Prostate gland (tissue), 2 donors: ENCODE measurements around the gene IFNL2. TPM values are rescaled to one million over a fixed set of nuclear protein-coding genes. Genes with fewer than 3 reads are reported as not detected.
"Not testable (repeated sequence)": the region's sequence is repeated elsewhere in the genome, so short reads cannot be mapped to it uniquely, and the experiment has no call there.

Experiments
- DNase-seq: peaks from one replicate; pipeline ENCODE4 v3.0.0-alpha.2; 2019; ENCODE audit warnings: low spot score
- H3K27ac ChIP-seq, 2 donors: fragments of 200-600 bp; sonication (generic); 2 replicates each; pipeline ENCODE4 v1.5.1; 2017 to 2019
- H3K27me3 ChIP-seq: fragments of 200-600 bp; sonication (generic); replicated peaks from 2 replicates; pipeline ENCODE4 v1.5.1; 2019; ENCODE audit not compliant: insufficient read depth
- H3K36me3 ChIP-seq, 2 donors: fragments of 200-600 bp; sonication (generic); 1 replicate in 1 of 2; 2 replicates in 1 of 2; pipeline versions ENCODE4 v1.5.1 to v1.8.1; 2017 to 2019
- H3K4me1 ChIP-seq: fragments of 200-600 bp; sonication (generic); replicated peaks from 2 replicates; pipeline ENCODE4 v1.5.1; 2019
- H3K4me3 ChIP-seq, 2 donors: fragments of 200-600 bp; sonication (generic); 2 replicates each; pipeline ENCODE4 v1.5.1; 2017 to 2019
- H3K9me3 ChIP-seq: fragments of 200-600 bp; sonication (generic); 2 replicates; pipeline ENCODE4 v1.5.1; 2017
- CTCF ChIP-seq, 4 experiments: fragments of 200-600 bp in 2 of 4; fragments of 450-650 bp in 2 of 4; sonication (generic) in 2 of 4; IDR thresholded peaks; 1 replicate in 3 of 4; 2 replicates in 1 of 4; pipeline ENCODE4 v1.5.1; 2016 to 2019; ENCODE audit warnings: antibody characterized with exemption in 4 of 4, mild to moderate bottlenecking in 2 of 4, moderate library complexity in 2 of 4
- POLR2A ChIP-seq: fragments of 450-650 bp; IDR thresholded peaks from one replicate; pipeline ENCODE4 v1.6.1; 2016; ENCODE audit warnings: antibody characterized with exemption, mild to moderate bottlenecking
- POLR2AphosphoS5 ChIP-seq: sonication (generic); formaldehyde crosslinking; IDR thresholded peaks from one replicate; pipeline ENCODE4 v1.6.1; 2017; ENCODE audit warnings: antibody characterized with exemption
- WGBS: methylation state at CpG from one replicate; pipeline ENCODE4 v1.1.5; 2018; 5-methylcytosine and 5-hydroxymethylcytosine counted together
- intact Hi-C: fragments of 100-400 bp; cut with DNase I; formaldehyde crosslinking; loops from one replicate; pipeline ENCODE4 v1.14.2; 2022
- total RNA-seq, 2 donors: library from RNA; depleted of rRNA; stranded (reverse); fragments of >200 nt; gene quantifications; one replicate each; pipeline ENCODE4 v1.1.0, GENCODE V29; 2016

The IFNL2 gene
- total RNA-seq, 2 donors from 2014 or later: not detected

GRCh38 chr19:39265321-39265916 is 2.8 kb upstream of the IFNL2 start:
- WGBS: 38% methylated on average over 38 of the region's 39 CpGs

GRCh38 chr19:39268531-39269223 is 481 bp downstream of the IFNL2 start:
- H3K4me3 ChIP-seq, DNase-seq, H3K27ac ChIP-seq, H3K4me1 ChIP-seq, H3K36me3 ChIP-seq, intact Hi-C loops, H3K9me3 ChIP-seq: not testable (repeated sequence)
- H3K27me3 ChIP-seq: peaks cover 10% of the 10 kb centered on the region
- WGBS: 79% methylated on average over 10 of the region's 10 CpGs

More at GRCh38 chr19:39265321-39265916, 2.8 kb upstream of the IFNL2 start:
- no peak for DNase-seq
- Histone ChIP-seq H3K36me3 (no peaks in the 10 kb centered on the region), H3K4me1 (no peaks in the 10 kb centered on the region), H3K27me3 (peaks cover 28% of the 10 kb centered on the region), H3K27ac (no peak overlapping the region), H3K4me3 (no peak overlapping the region), H3K9me3 (no peaks in the 10 kb centered on the region)
- TF ChIP-seq POLR2AphosphoS5 (no peak), POLR2A (no peak), CTCF (IDR thresholded peaks at IDR 0.05) (no peak)
- intact Hi-C loops: no loop called here

- H3K27me3 ChIP-seq, intact Hi-C loops, H3K4me1 ChIP-seq, DNase-seq, H3K36me3 ChIP-seq, H3K4me3 ChIP-seq, H3K27ac ChIP-seq, H3K9me3 ChIP-seq: not testable (repeated sequence)
- 78% methylated on average over 9 of the region's 10 CpGs for WGBS
These were observed 1.2 kb downstream of the IFNL2 start for GRCh38 chr19:39269369-39269768.

- Histone ChIP-seq H3K4me1 (no peaks in the 10 kb centered on the region), H3K36me3 (no peaks in the 10 kb centered on the region), H3K27ac (no peak overlapping the region), H3K4me3 (no peak overlapping the region), H3K27me3 (no peaks in the 10 kb centered on the region), H3K9me3 (no peaks in the 10 kb centered on the region)
- WGBS: 61% methylated on average over 9 of the region's 9 CpGs
- no peak for TF ChIP-seq CTCF (IDR thresholded peaks at IDR 0.05)
- no peak for TF ChIP-seq POLR2AphosphoS5
- TF ChIP-seq POLR2A: no peak
- intact Hi-C loops: no loop called here
- no peak for DNase-seq
These were observed 2.1 kb downstream of the IFNL2 start for GRCh38 chr19:39270036-39270871.

- H3K4me1 ChIP-seq, H3K27me3 ChIP-seq, H3K27ac ChIP-seq, H3K36me3 ChIP-seq, intact Hi-C loops, DNase-seq, H3K9me3 ChIP-seq, H3K4me3 ChIP-seq: not testable (repeated sequence)
- WGBS: 88% methylated on average over 5 of the region's 5 CpGs
These were observed 5.7 kb downstream of the IFNL2 start for GRCh38 chr19:39273859-39274258.

- Histone ChIP-seq H3K36me3 (no peaks in the 10 kb centered on the region), H3K4me1 (no peaks in the 10 kb centered on the region), H3K27ac (no peak overlapping the region), H3K27me3 (no peaks in the 10 kb centered on the region), H3K4me3 (no peak overlapping the region), H3K9me3 (no peaks in the 10 kb centered on the region)
- intact Hi-C loops: no loop called here
- no peak for DNase-seq
- WGBS: 76% methylated on average over 5 of the region's 5 CpGs
- TF ChIP-seq POLR2AphosphoS5 (no peak), CTCF (IDR thresholded peaks at IDR 0.05) (no peak), POLR2A (no peak)
These were observed 7.4 kb downstream of the IFNL2 start for GRCh38 chr19:39275578-39275977.
